PC-3 (cell line): ENCODE results near the gene CADPS2. TPM values are rescaled to one million over a fixed set of nuclear protein-coding genes. Genes with fewer than 3 reads are reported as not detected.

ENCODE experiments used
- ATAC-seq: fragments of 200-7000 bp; cut with Tn5 transposase; 2 replicates; pipeline ENCODE4 v1.9.1; 2020; ENCODE audit warnings: mild to moderate bottlenecking, moderate library complexity
- BruUV-seq: library from RNA; stranded (reverse); fragments of 400-500 nt; replicated peaks from 2 replicates; lab custom pipeline; 2021; lab: Mats Ljungman, UMichigan
- CTCF ChIA-PET: fragments of 300-600 bp; sonication (Branson Sonifier 250); formaldehyde crosslinking; loops from one replicate; lab custom pipeline; 2022; ENCODE audit warnings: antibody characterized with exemption; lab: Charles Lee
- POLR2A ChIA-PET: fragments of 300-600 bp; sonication (Branson Sonifier 250); formaldehyde crosslinking; loops from one replicate; lab custom pipeline; 2022; ENCODE audit warnings: antibody characterized with exemption; ENCODE audit not compliant: unreplicated experiment; lab: Charles Lee
- DNase-seq: peaks from one replicate; pipeline ENCODE4 v3.0.0-alpha.2; 2015
- H2AFZ ChIP-seq: fragments of 300-600 bp; sonication (generic); 2 replicates; pipeline ENCODE4 v1.6.0; 2016; ENCODE audit warnings: antibody characterized with exemption, low read length
- H3F3A ChIP-seq: fragments of 300-600 bp; sonication (generic); one replicate; pipeline ENCODE4 v1.6.0; 2017; ENCODE audit warnings: antibody characterized with exemption, low read length, control low read depth, mild to moderate bottlenecking; ENCODE audit not compliant: unreplicated experiment
- H3K27ac ChIP-seq: fragments of 300-600 bp; sonication (generic); 2 replicates; pipeline ENCODE4 v1.5.1; 2016; ENCODE audit warnings: mild to moderate bottlenecking, low read length
- H3K27me3 ChIP-seq: fragments of 300-600 bp; sonication (generic); 2 replicates; pipeline ENCODE4 v1.6.1; 2016; ENCODE audit warnings: low read length, mixed read lengths
- H3K36me3 ChIP-seq: fragments of 300-600 bp; sonication (generic); 2 replicates; pipeline ENCODE4 v1.6.1; 2016; ENCODE audit warnings: low read depth, mixed run types, low read length, mixed read lengths
- H3K4me1 ChIP-seq: fragments of 300-600 bp; sonication (generic); 2 replicates; pipeline ENCODE4 v1.5.1; 2016; ENCODE audit warnings: low read length; ENCODE audit not compliant: insufficient read depth
- H3K4me2 ChIP-seq: fragments of 300-600 bp; sonication (generic); 2 replicates; pipeline ENCODE4 v1.6.0; 2016; ENCODE audit warnings: low read length
- H3K4me3 ChIP-seq: fragments of 300-600 bp; sonication (generic); 2 replicates; pipeline ENCODE4 v1.5.1; 2016; ENCODE audit warnings: mild to moderate bottlenecking, low read length, mixed read lengths
- H3K79me2 ChIP-seq: fragments of 300-600 bp; sonication (generic); 2 replicates; pipeline ENCODE4 v1.6.1; 2017; ENCODE audit warnings: low read length, mixed read lengths
- H3K9ac ChIP-seq: fragments of 300-600 bp; sonication (generic); 2 replicates; pipeline ENCODE4 v1.6.0; 2016; ENCODE audit warnings: mild to moderate bottlenecking, low read length
- H3K9me2 ChIP-seq: fragments of 300-600 bp; sonication (generic); replicated peaks from 2 replicates; pipeline ENCODE4 v1.6.1; 2016; ENCODE audit warnings: mixed run types, low read length, mixed read lengths
- H3K9me3 ChIP-seq: fragments of 300-600 bp; sonication (generic); 2 replicates; pipeline ENCODE4 v1.6.1; 2016; ENCODE audit warnings: low read length, mixed read lengths
- H4K20me1 ChIP-seq: fragments of 300-600 bp; sonication (generic); 2 replicates; pipeline ENCODE4 v1.6.1; 2016; ENCODE audit warnings: low read length, mixed read lengths
- CTCF ChIP-seq: fragments of 300-600 bp; sonication (generic); conservative IDR thresholded peaks from 2 replicates; pipeline ENCODE4 v1.5.1; 2017; ENCODE audit warnings: antibody characterized with exemption, low read depth, mild to moderate bottlenecking, low read length
- EZH2 ChIP-seq: fragments of 300-600 bp; sonication (generic); IDR thresholded peaks from one replicate; pipeline ENCODE4 v1.6.1; 2017; ENCODE audit warnings: antibody characterized with exemption, mild to moderate bottlenecking, low read length; ENCODE audit not compliant: unreplicated experiment
- EZH2phosphoT487 ChIP-seq: fragments of 300-600 bp; sonication (generic); IDR thresholded peaks from 2 replicates; pipeline ENCODE4 v1.6.1; 2018; ENCODE audit warnings: mild to moderate bottlenecking, antibody characterized with exemption, low read length, borderline replicate concordance
- intact Hi-C: fragments of 100-400 bp; cut with micrococcal nuclease; formaldehyde crosslinking; loops from 2 replicates; pipeline ENCODE4 v1.9.0; 2023
- total RNA-seq: library from RNA; depleted of rRNA; stranded (reverse); fragments of >200 nt; gene quantifications from 2 replicates; pipeline ENCODE4 v1.2.3, GENCODE V29; 2014

The CADPS2 gene
- total RNA-seq, 1 experiment from 2014 or later = 9.4 TPM

GRCh38 chr7:122350701-122351100 is 535.6 kb downstream of the CADPS2 start:
- intact Hi-C loops = no loop called here
- no peak for ATAC-seq
- DNase-seq = no peak

GRCh38 chr7:122344303-122344620 is 542.0 kb downstream of the CADPS2 start:
- Histone ChIP-seq H3K4me1 (no peaks in the 10 kb centered on the region), H3K9me3 (no peaks in the 10 kb centered on the region), H3F3A (no peaks in the 10 kb centered on the region), H3K4me3 (no peak overlapping the region), H3K79me2 (no peaks in the 10 kb centered on the region), H3K4me2 (no peak overlapping the region), H3K36me3 (no peaks in the 10 kb centered on the region), H4K20me1 (no peaks in the 10 kb centered on the region), H2AFZ (no peak overlapping the region), H3K27me3 (no peaks in the 10 kb centered on the region), H3K9ac (no peak overlapping the region), H3K9me2 (no peaks in the 10 kb centered on the region), H3K27ac (no peak overlapping the region)
- ChIA-PET CTCF (no interaction called here), POLR2A (no interaction called here)
- DNase-seq = no peak
- no TSS peak for BruUV-seq
- intact Hi-C loops = no loop called here
- no peak for ATAC-seq
- TF ChIP-seq CTCF = no peak
- TF ChIP-seq EZH2 = no peak
- no peak for TF ChIP-seq EZH2phosphoT487

More at GRCh38 chr7:122350701-122351100, 535.6 kb downstream of the CADPS2 start:
- Histone ChIP-seq H3K27me3 (no peaks in the 10 kb centered on the region), H3K9ac (no peak overlapping the region), H3K4me1 (no peaks in the 10 kb centered on the region), H3K36me3 (no peaks in the 10 kb centered on the region), H3K9me3 (no peaks in the 10 kb centered on the region), H2AFZ (no peak overlapping the region), H3K79me2 (no peaks in the 10 kb centered on the region), H3K4me3 (no peak overlapping the region), H3K27ac (no peak overlapping the region), H4K20me1 (no peaks in the 10 kb centered on the region), H3F3A (no peaks in the 10 kb centered on the region), H3K4me2 (no peak overlapping the region), H3K9me2 (no peaks in the 10 kb centered on the region)
- BruUV-seq = no TSS peak
- ChIA-PET POLR2A (no interaction called here), CTCF (no interaction called here)
- TF ChIP-seq CTCF (no peak), EZH2phosphoT487 (no peak), EZH2 (no peak)

GRCh38 chr7:122343601-122344302 is 542.5 kb downstream of the CADPS2 start:
- intact Hi-C loops = no loop called here
- CTCF ChIA-PET = no interaction called here
- no peaks in the 10 kb centered on the region for H3K36me3 ChIP-seq
- no peaks in the 10 kb centered on the region for H3K79me2 ChIP-seq
- no peak for TF ChIP-seq CTCF
- no peak for TF ChIP-seq EZH2phosphoT487
- no peak for TF ChIP-seq EZH2
- H3K27ac ChIP-seq = no peak overlapping the region
- POLR2A ChIA-PET = no interaction called here
- DNase-seq = no peak
- no peak overlapping the region for H3K4me3 ChIP-seq
- H3K9me2 ChIP-seq = no peaks in the 10 kb centered on the region
- no peaks in the 10 kb centered on the region for H3F3A ChIP-seq
- no peaks in the 10 kb centered on the region for H4K20me1 ChIP-seq
- H3K9me3 ChIP-seq = no peaks in the 10 kb centered on the region
- no peak overlapping the region for H2AFZ ChIP-seq
- no peak overlapping the region for H3K4me2 ChIP-seq
- BruUV-seq = no TSS peak
- no peaks in the 10 kb centered on the region for H3K27me3 ChIP-seq
- H3K4me1 ChIP-seq = no peaks in the 10 kb centered on the region
- no peak for ATAC-seq
- H3K9ac ChIP-seq = no peak overlapping the region
